ENCODE measurements around the gene TSPAN4.
A peak's percentile ranks its signal among the peaks of the same experiment; 100 is the strongest.

TSPAN4 gene

DNA sequence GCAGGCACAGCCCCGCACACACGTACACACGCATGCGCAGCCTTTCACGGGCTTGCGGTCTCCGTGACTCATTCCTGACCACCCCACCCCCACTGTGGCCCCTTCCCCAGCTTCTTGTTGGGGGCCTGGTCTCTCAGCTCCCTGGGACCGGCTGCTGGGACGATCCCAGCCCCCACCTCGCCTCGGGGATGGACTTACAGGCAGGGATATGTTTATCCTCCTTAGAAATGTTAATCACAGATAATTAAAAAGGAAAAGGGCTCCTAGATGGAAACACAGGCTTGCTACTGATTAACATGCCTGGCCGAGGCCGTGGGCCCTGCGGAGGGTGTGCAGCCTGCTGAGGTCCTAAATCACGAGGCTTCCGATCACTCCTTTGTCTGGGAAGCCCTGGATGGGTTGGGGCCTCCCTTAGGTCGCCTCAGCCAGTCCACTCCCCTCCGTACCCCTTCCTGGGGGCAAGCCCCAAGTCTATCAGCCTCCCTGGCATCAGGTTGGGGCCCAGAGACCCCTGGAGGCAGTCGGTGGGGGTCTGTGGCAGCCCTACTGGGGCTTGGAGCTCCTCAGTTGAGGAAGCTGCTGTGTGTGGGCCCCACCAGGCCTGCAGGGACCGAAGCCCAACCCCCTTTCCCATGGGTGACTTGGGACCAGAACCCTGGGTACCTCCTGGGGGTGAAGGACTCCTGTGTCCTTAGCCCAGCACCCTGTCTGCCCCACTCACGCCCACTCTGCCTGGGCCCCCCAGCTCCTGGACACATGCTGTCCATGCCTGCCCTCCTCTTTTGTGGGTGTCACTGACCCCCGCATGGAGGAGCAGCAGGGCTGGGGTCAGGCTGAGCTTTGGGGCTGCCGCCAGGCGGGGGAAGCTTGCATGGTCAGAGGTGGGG, 20.6 kb downstream of the TSPAN4 start:
- Mint-ChIP-seq H3K4me3 (no peak overlapping the region), H3K4me1 (ENCODE audit: low read depth) (peaks cover 36% of the 10 kb centered on the region), H3K27ac (no peak overlapping the region), H3K27me3 (no peaks in the 10 kb centered on the region), H3K9me3 (no peaks in the 10 kb centered on the region), H3K36me3 (ENCODE audit: low read depth) (peaks cover 99% of the 10 kb centered on the region)
- intact Hi-C loops (cut with micrococcal nuclease): no loop called here

DNA sequence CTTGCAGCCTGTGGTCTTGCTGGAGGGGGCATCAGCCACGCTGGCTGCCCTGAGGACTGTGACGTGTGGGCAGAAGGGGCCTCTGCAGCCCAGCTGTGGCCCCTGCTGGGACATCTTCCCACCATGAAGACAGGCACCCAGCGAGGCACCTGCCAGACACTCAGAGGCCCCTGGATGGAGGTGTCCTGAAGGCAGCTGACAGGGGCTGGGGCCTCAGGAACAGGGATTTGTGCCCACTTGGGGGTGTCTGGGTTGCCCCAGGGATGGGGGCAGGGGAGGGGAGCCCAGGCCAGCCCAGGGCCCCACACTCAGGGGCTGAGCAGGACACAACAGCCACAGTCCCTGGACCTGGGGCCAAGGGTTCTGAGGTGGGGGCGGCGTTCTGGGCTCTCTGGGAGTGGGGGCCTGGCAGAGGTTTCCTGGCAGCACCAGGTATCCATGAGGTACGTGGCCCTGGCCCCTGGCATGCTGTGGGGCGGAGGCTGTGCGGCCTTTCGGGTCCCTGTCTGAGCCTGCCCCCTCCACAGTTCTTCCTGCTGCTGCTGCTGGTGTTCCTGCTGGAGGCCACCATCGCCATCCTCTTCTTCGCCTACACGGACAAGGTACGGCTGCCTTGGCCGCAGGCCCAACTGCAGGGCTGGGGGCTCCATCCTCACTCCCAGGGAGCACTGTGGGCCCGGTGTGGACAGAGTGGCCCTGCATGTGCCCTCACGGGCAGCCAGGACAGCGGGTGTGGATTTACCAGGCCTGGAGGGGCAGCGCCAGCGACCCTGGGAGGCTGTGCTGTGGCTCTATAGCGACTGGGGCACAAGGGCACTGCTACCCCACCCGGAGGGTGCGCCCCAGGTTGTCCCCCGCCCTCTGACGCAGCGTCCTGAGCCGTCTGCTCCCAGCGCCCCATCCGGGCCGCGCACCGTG, 21.5 kb downstream of the TSPAN4 start:
- intact Hi-C loops (cut with micrococcal nuclease): no loop called here
- H3K4me3 Mint-ChIP-seq: no peak overlapping the region
- peaks cover 31% of the 10 kb centered on the region for H3K4me1 Mint-ChIP-seq (ENCODE audit: low read depth)
- peak overlapping the region; percentile 32 for H3K27ac Mint-ChIP-seq
- H3K27me3 Mint-ChIP-seq: no peaks in the 10 kb centered on the region
- no peaks in the 10 kb centered on the region for H3K9me3 Mint-ChIP-seq
- H3K36me3 Mint-ChIP-seq (ENCODE audit: low read depth): peaks cover 99% of the 10 kb centered on the region

- H3K9me3 Mint-ChIP-seq: no peaks in the 10 kb centered on the region
- H3K27ac Mint-ChIP-seq: peak overlapping the region; percentile 32
- H3K4me3 Mint-ChIP-seq: no peak overlapping the region
- H3K27me3 Mint-ChIP-seq: no peaks in the 10 kb centered on the region
- peaks cover 24% of the 10 kb centered on the region for H3K4me1 Mint-ChIP-seq (ENCODE audit: low read depth)
- intact Hi-C loops (cut with micrococcal nuclease): no loop called here
- H3K36me3 Mint-ChIP-seq (ENCODE audit: low read depth): peaks cover 99% of the 10 kb centered on the region
Observed at GRCh38 chr11:864898-865297, 22.2 kb downstream of the TSPAN4 start.

- intact Hi-C loops (cut with micrococcal nuclease): no loop called here
- Mint-ChIP-seq H3K4me1 (ENCODE audit: low read depth) (peaks cover 16% of the 10 kb centered on the region), H3K27me3 (no peaks in the 10 kb centered on the region), H3K27ac (peak overlapping the region; percentile 59), H3K9me3 (no peaks in the 10 kb centered on the region), H3K36me3 (ENCODE audit: low read depth) (peaks cover 98% of the 10 kb centered on the region), H3K4me3 (no peak overlapping the region)
Observed at GRCh38 chr11:865462-866430, 23.1 kb downstream of the TSPAN4 start.

DNA sequence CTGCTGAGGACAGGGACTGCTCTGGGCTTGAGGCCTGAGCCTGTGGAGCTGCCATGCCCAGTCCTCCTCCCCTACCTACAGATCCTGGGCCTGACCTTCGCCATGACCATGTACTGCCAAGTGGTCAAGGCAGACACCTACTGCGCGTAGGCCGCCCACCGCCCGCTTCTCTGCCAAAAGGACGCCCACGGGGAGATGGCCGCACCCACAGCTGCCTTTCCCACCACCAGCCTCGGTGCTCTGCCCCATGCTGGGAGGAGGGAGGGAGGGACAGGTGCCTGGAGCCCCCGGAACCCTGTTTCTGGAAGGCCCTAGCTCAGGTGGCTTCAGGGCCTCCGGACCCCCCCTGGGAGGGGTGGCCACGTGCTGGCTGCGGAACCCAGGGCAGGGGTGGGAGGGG, 23.8 kb downstream of the TSPAN4 start:
- Mint-ChIP-seq H3K27ac (no peak overlapping the region), H3K4me3 (no peak overlapping the region), H3K9me3 (no peaks in the 10 kb centered on the region), H3K27me3 (no peaks in the 10 kb centered on the region), H3K36me3 (ENCODE audit: low read depth) (peaks cover 97% of the 10 kb centered on the region), H3K4me1 (ENCODE audit: low read depth) (peaks cover 12% of the 10 kb centered on the region)
- intact Hi-C loops (cut with micrococcal nuclease): no loop called here

DNA sequence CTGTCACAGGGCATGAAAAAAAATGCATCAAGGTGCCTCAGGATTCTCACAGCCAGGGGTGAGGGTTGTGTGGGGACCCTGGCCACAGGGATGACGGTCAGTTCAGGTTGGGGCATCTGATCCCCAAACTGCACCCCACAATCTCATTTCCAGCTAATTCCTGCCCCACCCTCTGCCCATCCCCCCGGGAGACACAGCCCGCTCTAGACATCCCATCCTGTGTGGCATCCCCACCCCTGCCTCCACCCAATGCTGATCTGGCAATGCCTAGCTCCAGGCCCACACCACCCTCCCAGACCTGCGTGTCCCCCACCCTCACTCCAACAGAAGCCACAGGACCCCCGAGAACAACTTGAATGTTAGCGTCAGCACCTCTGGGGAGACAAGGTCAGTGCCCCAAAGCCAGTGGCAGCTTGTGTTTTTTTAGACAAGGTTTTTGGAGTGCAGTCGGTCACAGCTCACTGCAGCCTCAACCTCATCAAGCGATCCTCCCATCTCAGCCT, 25.3 kb downstream of the TSPAN4 start:
- H3K36me3 Mint-ChIP-seq (ENCODE audit: low read depth): peaks cover 97% of the 10 kb centered on the region

DNA sequence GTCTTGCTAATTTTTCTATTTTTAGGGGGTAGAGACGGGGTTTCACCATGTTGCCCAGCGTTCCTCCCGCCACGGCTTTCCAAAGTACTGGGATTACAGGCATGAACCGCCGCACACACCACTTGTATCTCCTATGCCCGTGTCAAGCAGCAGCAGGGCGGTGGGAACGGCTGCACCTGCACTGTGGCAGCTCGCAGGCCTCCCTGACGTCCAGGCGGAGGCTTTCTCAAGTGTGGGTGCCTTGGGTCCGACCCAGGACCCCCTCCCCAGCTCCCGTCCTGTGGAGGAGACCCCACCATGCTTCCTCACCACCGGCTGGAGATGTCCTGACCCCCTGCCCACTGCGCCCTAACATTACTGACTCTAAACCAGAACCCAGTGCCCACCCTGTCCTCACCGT, 25.7 kb downstream of the TSPAN4 start:
- Mint-ChIP-seq H3K36me3 (ENCODE audit: low read depth) (peaks cover 97% of the 10 kb centered on the region), H3K9me3 (no peaks in the 10 kb centered on the region), H3K4me3 (no peak overlapping the region), H3K27me3 (no peaks in the 10 kb centered on the region), H3K27ac (no peak overlapping the region), H3K4me1 (ENCODE audit: low read depth) (peaks cover 16% of the 10 kb centered on the region)
- intact Hi-C loops (cut with micrococcal nuclease): no loop called here

More for the DNA sequence above, 25.3 kb downstream of the TSPAN4 start:
- no peak overlapping the region for H3K4me3 Mint-ChIP-seq
- peaks cover 12% of the 10 kb centered on the region for H3K4me1 Mint-ChIP-seq (ENCODE audit: low read depth)
- no peak overlapping the region for H3K27ac Mint-ChIP-seq
- intact Hi-C loops (cut with micrococcal nuclease): no loop called here
- H3K27me3 Mint-ChIP-seq: no peaks in the 10 kb centered on the region
- no peaks in the 10 kb centered on the region for H3K9me3 Mint-ChIP-seq

- Mint-ChIP-seq H3K4me3 (no peak overlapping the region), H3K27ac (no peak overlapping the region), H3K9me3 (no peaks in the 10 kb centered on the region), H3K36me3 (ENCODE audit: low read depth) (peaks cover 97% of the 10 kb centered on the region), H3K4me1 (ENCODE audit: low read depth) (peaks cover 20% of the 10 kb centered on the region), H3K27me3 (no peaks in the 10 kb centered on the region)
- intact Hi-C loops (cut with micrococcal nuclease): no loop called here
Observed at GRCh38 chr11:868802-869201, 26.1 kb downstream of the TSPAN4 start.

- peaks cover 97% of the 10 kb centered on the region for H3K36me3 Mint-ChIP-seq (ENCODE audit: low read depth)
- no peak overlapping the region for H3K27ac Mint-ChIP-seq
- H3K27me3 Mint-ChIP-seq: no peaks in the 10 kb centered on the region
- no peaks in the 10 kb centered on the region for H3K9me3 Mint-ChIP-seq
- H3K4me1 Mint-ChIP-seq (ENCODE audit: low read depth): peaks cover 20% of the 10 kb centered on the region
- no peak overlapping the region for H3K4me3 Mint-ChIP-seq
- intact Hi-C loops (cut with micrococcal nuclease): no loop called here
Observed at GRCh38 chr11:869399-870126, 26.9 kb downstream of the TSPAN4 start.

DNA sequence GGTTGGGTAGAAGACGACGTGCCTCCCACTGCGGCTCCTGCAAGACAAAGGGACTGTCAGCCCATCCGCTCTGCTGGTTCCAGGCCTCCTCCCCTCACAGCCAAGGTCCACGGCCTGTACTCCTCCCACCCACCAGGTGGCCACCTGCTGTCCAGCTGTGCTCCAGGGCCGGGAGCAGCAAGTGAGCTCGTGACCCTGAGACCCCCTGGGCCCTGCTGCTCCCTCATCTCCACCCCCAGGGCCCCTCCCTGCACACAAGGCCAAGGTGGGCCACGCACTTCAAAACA, 27.4 kb downstream of the TSPAN4 start:
- H3K27me3 Mint-ChIP-seq: no peaks in the 10 kb centered on the region
- H3K27ac Mint-ChIP-seq: no peak overlapping the region
- no peaks in the 10 kb centered on the region for H3K9me3 Mint-ChIP-seq
- H3K4me3 Mint-ChIP-seq: no peak overlapping the region
- intact Hi-C loops (cut with micrococcal nuclease): no loop called here
- H3K4me1 Mint-ChIP-seq (ENCODE audit: low read depth): peaks cover 20% of the 10 kb centered on the region
- peaks cover 97% of the 10 kb centered on the region for H3K36me3 Mint-ChIP-seq (ENCODE audit: low read depth)

GRCh38 chr11:870418-870817, 27.8 kb downstream of the TSPAN4 start:
- intact Hi-C loops (cut with micrococcal nuclease): no loop called here
- Mint-ChIP-seq H3K4me1 (ENCODE audit: low read depth) (peaks cover 20% of the 10 kb centered on the region), H3K9me3 (no peaks in the 10 kb centered on the region), H3K4me3 (no peak overlapping the region), H3K27me3 (no peaks in the 10 kb centered on the region), H3K27ac (no peak overlapping the region), H3K36me3 (ENCODE audit: low read depth) (peaks cover 97% of the 10 kb centered on the region)

GRCh38 chr11:871472-871871, 28.8 kb downstream of the TSPAN4 start:
- Mint-ChIP-seq H3K36me3 (ENCODE audit: low read depth) (peaks cover 97% of the 10 kb centered on the region), H3K27ac (no peak overlapping the region), H3K9me3 (no peaks in the 10 kb centered on the region), H3K4me1 (ENCODE audit: low read depth) (peaks cover 22% of the 10 kb centered on the region), H3K4me3 (no peak overlapping the region), H3K27me3 (no peaks in the 10 kb centered on the region)
- intact Hi-C loops (cut with micrococcal nuclease): no loop called here

DNA sequence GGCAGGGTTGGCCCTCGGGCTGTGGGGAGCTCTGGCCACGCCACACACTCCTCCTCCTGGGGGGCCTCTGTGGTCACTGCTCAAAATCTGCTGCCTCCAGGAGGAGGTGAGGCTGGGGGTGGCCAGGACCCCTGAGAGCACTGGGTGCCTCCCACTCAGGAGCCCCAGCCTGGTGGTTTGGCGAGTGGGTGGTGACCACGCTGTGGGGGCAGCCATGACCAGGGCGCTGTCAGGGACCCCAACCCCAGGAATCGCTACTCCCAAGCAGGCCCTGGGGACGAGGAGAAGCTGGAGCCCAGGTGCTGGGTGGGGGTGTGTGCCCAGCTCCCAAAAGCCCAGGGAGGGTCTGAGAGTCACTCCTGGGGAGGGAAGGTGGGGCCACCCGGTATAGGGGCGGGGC, 30.1 kb downstream of the TSPAN4 start:
- Mint-ChIP-seq H3K4me1 (ENCODE audit: low read depth) (peaks cover 22% of the 10 kb centered on the region), H3K9me3 (no peaks in the 10 kb centered on the region), H3K36me3 (ENCODE audit: low read depth) (peaks cover 97% of the 10 kb centered on the region), H3K27ac (no peak overlapping the region), H3K4me3 (no peak overlapping the region), H3K27me3 (no peaks in the 10 kb centered on the region)
- intact Hi-C loops (cut with micrococcal nuclease): no loop called here

Measured in dendritic cell treated with granulocyte-macrophage colony-stimulating factor and Interleukin-4, amounts not matched to agents 40 ng/mL and 50 ng/mL, for 4 days (primary cell).